HG02970 (cell line): ENCODE results near the gene CDH2.

Experiments
- ATAC-seq: cut with Tn5 transposase; IDR thresholded peaks from one replicate; pipeline ENCODE4 v1.9.1; 2021; ENCODE audit warnings: mild to moderate bottlenecking, moderate library complexity, moderate number of reproducible peaks; ENCODE audit not compliant: unreplicated experiment, low FRiP score

Gene CDH2

GRCh38 chr18:28171837-28172236 lies 5.1 kb downstream of the CDH2 start:
- ATAC-seq: no peak

- ATAC-seq: no peak
Measured at GRCh38 chr18:28168725-28169124, 8.2 kb downstream of the CDH2 start.

DNA sequence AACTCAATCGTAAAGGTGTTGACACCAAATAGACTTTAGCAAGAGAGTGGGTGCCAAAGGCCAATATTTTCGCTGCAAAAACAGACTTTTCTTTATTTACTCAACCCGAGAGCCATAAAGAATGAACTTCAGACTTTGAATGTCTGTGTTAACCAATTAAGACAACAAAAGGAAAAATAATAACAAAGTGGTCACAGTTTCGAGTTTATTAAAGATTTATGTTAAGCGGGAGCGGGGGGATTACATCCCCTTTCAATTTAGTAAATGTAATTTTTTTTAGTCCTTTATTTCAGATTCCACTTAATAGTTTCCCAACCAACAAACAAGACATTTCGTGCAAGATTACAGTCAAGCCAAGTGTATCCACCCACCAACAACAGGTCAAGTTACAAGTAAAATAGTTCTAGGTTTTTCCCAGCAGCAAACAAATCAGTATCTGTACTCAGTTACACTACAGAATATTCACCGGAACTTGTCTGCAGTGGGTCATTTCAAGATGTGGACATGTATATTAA lies 9.0 kb downstream of the CDH2 start:
- ATAC-seq: no peak

DNA sequence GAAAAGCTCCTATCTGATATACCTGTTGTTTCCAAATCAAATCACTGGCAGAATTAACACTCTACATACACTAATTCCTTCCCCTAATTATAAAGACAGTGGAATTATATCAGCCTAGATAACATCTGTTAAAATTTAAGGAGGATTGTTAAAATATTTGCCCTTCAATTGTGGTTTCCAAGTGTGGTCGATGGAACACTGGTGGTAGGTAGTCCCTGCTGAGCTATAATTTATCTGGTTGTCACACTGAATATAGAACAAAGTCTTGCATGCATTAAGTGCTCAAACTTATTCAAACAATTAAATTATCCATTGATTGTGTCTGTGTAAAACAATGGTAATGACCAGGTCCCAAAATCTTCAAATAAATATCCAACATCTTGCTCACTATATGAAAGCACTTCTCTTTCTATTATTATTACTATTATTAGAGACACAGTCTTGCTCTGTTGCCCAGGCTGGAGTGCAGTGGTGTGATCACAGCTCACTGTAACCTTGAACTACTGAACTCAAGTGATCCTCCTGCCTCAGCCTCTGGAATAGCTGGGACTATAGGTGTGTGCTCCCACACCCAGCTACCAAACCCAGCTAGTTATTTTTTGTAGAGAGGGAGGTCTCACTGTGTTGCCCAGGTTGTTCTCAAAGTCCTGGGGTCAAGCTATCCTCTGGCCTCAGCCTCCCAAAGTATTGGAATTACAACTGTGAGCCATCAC lies 12.0 kb downstream of the CDH2 start:
- no peak for ATAC-seq

DNA sequence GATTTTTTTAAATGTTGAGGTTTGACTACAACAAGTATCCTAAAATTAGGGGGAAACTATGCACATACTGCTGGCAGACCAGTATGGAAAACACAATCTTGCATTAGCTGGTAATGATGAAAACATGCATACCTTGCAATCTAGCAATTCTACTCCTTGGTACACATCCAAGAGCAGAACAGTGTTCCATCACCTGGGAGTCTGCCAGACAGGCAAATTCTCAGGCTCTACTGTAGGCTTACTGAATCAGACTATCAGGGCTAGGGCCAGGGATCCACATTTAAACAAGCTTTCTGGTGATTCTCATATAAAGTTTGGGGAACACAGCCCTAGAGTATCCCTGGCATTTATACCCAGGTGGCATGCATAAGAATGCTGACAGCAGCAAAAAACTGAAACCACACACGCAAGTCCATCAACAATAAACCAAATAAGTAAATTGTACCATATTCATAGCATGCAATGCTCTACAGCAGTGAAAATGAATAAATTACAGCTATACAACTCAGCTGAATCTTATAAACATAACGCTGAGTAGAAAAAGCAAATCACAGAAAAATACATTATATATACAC lies 13.6 kb downstream of the CDH2 start:
- ATAC-seq: no peak

DNA sequence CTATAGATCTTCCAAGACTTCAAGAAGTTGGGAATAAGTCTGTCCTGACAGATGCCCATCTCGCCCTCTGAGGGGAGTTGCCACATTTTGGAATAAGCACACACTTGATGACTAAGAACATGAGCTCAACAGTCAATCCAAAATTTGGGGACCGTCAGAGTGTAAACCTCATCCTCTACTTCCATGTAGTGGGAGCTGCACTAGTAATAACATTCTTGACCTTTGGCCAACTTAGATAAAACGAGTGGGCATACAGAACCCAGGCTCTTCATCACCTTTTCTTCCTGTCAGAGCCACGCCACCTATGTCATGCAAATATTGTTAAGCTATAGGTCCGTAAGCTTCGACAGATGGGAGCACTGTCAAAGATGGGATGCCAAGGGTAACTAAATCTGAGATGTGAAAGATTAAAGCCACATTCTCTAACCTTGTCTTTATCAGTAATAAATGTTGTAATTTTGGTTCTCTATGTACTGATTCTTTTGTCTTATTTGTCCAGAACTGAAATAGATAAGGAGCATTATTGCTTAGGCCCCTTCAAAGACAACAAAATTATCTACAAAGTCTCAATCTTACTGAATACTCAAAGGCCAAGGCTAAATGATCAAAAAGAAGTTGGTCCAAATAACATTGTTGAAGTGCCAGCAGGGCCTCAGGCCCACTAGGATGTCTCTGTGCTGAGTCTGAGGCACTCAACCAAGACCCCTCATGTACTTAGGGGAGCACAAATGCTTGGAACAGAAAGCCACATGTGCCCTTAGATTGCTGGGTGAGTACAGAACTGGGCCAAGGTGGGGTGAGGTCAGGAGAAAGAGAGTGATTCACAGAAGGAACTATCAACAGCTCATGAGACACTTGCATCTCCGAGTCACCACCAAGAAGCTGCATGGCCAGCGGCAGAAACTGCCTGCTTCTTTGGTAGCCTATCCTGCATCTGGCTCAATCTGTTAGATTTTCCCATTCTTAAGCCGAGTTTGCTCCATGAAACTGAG lies 15.0 kb downstream of the CDH2 start:
- no peak for ATAC-seq

DNA sequence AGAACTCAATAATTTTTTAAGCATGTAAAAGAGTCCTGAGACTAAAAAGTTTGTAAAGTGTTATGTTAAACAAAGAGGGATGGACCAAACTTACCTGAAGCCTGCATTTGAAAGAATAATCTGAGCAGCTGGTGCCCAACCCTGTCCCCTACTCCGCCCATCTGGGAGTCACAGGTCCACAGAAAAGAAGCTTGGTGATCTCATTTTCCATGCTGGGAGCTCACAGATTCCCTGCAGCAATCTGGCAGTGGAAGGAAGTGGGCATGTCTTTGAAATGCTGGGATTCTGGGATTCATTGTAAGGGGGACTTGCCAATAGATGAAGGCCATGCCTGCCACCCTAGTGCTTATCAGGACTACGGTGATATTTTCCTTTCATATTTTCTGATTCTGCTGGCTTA lies 17.9 kb downstream of the CDH2 start:
- ATAC-seq: no peak

DNA sequence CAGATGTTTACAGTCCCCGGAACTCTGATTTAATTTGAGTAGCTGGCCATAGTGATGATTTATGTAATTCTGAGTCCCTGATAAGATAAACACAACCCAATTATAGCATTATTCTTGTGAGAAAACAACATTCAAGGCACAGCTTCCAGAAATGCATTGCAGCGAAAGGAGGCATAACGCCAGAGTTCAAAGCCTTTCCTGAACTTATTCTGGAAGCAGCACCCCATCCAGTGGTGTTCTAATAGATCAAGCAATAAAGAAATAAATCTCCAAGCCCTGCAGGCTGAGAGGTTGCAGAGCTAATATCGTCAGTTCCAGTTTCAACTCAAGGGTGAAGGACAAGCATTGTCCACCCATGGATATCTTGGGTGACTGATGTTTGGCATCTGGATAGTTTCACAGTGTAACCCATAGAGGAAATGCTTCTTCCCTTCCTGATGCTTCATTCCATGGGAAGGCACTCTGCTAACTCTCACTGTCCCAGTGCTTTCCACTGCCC lies 18.8 kb downstream of the CDH2 start:
- no peak for ATAC-seq

- no peak for ATAC-seq
Measured at GRCh38 chr18:28153485-28154065, 23.4 kb downstream of the CDH2 start.

DNA sequence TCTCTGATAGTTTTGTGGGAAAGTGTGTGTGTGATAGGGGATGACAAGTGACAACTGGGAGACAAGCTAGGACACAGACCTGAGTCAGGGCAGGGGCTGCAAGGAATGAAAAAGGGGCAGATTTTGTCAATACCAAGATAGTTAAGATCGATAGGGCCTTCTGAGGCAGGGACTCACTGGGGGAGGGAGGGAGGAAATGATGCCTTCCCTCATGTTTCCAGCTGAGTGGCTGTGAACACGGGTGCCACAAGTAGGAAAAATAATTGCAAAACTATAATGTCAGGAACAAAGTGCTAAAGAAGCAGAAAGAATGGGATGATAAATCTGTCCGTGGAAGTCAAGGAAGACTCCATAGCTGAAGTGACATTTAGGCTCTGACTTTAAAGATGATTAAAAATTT lies 24.2 kb downstream of the CDH2 start:
- no peak for ATAC-seq

DNA sequence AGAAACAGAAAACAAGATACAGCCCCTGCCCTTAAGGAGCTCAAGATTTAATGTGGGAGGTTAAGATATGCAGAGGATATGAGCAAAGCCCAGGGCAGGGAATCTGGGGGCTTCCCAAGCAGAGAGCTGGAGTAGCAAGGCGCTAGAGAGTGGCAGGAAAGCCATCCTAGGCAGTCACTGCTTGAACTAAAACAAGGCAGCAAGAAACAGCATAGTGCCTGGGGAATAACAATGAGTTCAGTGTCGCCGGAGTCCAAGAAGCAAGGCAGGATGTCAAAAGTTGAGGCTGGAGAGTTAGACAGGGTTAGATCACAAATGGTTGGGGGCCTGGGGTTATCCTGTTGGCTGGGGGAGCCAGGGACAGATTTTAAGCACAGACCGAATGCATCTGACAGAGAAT lies 24.6 kb downstream of the CDH2 start:
- no peak for ATAC-seq

- no peak for ATAC-seq
Measured at GRCh38 chr18:28151434-28151833, 25.5 kb downstream of the CDH2 start.

DNA sequence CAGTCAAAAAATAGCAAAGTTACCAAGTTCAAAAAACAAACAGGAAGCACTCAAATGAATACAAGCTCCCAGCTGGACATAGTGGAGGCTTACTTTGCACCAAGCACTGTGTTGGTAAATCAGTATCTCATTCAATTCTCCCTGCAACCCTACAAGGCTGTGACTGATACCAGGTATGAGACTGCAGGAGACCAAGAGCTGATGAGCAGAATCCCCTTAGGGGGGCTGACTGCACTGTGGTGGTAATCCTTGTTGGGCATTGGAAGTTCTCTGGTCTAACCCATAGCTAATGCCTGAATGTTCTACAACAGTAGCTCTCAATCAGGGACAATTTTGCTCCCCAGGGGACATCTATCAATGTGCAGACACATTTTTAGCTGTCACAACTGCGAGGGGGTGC lies 26.0 kb downstream of the CDH2 start:
- ATAC-seq: no peak

DNA sequence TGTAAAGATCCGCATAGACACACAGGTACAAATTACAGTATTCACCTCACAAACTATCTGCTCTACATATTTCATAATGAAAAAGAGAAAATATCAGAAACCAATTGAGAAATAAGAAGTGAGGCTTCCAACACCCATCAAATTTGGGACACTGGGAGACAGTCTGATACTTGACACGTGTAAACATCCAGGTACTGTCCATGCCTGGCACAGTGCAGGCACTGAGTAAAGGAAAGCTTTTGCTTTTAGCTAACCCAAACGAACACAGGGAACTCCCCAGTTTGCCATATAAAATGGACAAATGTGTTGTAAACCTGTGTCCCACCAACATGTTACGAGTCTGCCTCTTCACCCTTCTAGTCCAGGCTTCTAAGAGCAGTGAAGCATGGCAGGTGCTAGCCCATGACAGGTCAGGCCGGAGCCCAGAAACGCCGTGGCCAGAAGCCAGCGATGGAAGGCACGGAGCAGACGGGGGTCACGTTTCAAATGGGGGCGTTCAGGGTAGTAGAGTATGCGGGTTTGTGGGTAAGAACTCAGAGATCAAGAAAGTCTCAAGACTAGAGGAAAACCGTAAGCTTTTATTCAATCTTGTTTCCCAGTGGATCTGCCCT lies 27.0 kb downstream of the CDH2 start:
- no peak for ATAC-seq

DNA sequence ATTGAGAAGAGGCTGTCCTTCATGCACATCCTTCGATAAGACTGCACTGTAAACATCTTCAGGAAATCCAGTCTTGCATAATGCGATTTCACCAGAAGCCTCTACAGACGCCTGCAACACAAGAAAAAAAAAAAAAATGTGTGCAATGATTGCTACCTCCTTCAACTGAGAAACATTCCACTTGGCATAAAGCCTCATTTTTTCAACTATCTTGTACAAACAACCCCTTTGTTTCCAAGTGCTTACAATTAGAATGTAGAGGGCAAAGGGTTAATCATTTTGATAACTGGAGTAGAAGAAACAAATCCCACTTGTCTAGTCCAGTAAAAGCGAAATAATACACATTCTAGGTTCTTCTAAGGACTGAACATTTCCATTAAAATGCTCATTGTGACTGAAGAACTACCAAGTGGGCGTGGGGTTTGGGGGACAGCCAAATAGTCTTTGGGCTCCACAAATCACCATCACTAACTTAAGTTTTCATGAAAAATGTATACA lies 29.2 kb downstream of the CDH2 start:
- ATAC-seq: no peak

GRCh38 chr18:28143725-28144124 lies 33.2 kb downstream of the CDH2 start:
- ATAC-seq: no peak

DNA sequence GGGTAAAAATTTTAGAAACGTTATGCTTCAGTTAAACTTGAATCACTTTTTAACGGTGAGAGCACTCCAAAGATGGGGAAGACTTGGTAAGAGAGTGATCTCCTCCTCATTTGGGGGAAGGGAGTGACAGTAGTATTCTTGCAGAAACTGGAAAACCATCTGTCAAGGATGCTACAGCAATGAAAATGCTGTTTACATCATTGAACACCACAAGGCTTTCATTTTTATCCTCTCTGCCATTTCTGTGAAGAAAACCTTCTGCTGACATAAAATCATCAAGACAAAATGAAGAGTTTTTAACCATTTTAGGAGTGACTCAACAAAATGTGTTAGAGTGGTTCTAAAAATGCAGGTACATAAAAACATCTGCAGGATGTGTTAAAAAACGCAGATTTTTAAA lies 38.1 kb downstream of the CDH2 start:
- ATAC-seq: no peak

- no peak for ATAC-seq
Measured at GRCh38 chr18:28136071-28136470, 40.9 kb downstream of the CDH2 start.

DNA sequence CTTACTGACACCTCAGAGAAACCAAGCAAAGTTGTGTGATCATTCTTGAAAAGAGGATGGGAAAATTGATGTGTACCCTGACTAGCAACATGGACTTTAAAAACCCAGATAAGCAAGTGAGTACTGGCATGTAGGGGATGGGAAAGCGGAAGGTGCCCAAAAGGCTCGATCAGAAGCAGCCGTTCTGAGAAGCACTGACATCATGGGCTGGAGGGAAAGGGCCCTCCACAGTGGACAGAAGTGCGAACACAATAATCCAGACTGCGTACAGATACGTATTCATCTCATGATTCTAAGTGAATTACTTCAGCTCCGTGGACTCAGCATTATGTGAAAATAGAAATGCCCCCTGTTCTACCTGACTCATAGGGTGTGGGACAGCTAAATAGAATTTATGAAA lies 42.2 kb downstream of the CDH2 start:
- ATAC-seq: no peak

GRCh38 chr18:28132084-28132483 lies 44.8 kb downstream of the CDH2 start:
- no peak for ATAC-seq
